Inferior parietal cortex (tissue), 1 donor: ENCODE results near the gene STRIP1.
"Not testable (repeated sequence)": the region's sequence is repeated elsewhere in the genome, so short reads cannot be mapped to it uniquely, and the experiment has no call there.

Source experiments
- DNase-seq: peaks from one replicate; pipeline ENCODE4 v3.0.0-alpha.2; 2016; ENCODE audit errors: extremely low spot score

The STRIP1 gene

DNA sequence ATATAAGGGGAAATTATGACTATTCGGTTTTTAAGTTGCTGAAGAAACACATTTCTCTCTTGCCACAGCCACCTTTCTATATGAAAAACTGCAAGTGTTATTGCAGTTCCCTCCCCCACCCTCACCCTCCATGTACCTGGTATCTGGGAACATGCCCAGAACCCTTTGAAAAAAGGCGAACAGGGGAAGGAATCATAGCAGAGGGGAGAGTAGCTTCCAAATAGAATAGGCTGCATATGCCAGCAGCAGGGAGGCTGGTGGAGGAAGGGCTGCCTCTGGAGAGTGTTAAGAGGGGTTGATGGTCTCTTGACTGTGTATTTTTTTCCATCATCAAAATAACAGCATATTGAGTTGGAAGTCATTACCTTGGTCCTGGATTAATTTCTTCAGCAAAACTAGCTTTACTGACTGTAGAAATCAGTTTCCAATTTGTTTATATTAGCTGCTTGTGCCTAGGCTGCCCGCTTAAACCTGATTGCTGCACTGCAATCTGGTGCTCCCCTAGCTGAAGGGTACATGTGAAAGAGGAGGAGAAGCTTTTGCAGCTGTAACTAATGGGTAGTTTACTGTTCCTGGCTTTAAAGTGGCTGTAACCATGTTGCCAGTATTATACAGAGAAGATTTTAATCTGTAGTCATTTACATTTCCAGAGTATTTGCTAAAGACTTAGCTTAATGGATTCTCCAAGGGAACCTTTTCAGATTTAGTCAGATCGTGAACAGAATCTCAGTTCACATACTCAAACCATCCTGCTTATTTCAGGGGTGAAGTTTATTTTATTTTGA lies 27.2 kb upstream of the STRIP1 start:
- no peak for DNase-seq

DNA sequence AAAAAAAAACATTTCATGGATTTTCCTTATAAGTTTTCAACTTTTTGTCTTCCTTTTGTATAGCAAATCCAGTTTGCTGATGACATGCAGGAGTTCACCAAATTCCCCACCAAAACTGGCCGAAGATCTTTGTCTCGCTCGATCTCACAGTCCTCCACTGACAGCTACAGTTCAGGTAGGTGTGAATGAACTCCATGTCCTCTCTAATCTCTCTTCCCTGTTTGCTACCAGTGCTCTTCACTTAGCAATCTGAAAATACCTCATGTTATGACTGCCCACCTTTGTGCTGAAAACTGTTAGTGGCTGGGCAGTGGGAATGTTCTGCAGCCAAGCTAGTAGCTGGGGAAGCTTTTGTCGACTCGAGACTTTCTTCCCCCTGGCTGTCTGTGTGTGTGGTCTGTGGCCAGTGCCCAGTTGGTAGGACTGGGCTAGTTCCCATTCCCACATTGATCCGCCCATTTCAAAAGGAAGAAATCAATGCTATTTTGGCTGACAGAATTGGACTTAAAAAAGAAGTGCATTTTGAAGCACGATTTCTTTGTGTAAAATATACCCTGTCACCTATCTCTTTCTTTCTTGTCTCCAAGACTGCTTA lies 25.4 kb upstream of the STRIP1 start:
- no peak for DNase-seq

DNA sequence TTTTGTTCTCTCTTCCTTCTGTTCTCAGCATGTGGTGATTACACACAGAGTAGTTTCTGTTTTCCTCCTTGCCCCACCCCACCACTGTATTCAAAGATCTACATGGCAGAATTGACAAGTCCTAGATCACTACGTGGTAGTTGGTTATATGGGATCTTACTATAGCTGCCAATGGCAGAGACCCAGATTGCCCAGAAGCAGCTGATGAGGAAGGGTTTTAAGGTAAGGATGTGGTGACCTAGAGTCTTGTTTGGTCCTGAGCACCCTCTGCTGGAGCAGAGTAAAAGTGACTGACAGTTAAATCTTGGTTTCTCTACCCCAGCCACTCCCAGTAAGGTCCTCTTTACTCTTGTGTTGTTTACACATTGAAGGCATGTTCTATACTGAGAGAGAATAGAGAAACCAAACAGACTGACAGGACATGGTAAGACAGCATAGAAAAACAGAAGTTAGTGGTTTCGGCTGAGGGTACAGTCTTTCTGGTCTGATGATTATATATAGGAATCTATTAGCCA lies 22.8 kb upstream of the STRIP1 start:
- no peak for DNase-seq

DNA sequence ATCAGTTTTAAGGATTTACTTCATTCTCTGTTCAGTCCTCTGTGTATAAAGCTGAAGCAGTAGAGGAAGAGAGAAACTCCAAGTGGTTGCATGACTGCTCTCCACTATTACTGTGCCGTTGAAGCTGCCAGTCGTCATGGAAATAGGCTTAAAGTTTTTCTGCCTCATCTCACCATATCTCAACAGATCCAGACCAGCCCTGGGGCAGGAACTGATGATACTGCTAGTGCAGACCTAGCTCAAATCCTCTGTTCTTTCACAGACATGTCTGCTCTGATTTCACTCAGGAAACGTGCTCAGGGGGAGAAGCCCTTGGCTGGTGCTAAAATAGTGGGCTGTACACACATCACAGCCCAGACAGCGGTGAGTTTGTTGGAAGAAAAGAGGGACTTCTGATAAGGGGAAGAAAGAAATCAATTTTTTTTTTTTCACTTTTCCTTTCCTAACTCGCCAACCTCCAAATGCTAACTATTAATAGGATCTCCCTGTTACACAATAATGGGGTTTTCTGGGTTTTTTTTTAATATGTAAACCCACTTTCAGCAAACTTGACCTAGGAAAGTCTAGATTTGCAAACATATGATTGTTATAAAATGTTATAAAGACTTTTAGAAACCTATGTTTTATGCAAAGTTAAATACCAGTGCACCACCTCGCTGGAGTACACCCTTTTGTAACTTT lies 22.2 kb upstream of the STRIP1 start:
- no peak for DNase-seq

DNA sequence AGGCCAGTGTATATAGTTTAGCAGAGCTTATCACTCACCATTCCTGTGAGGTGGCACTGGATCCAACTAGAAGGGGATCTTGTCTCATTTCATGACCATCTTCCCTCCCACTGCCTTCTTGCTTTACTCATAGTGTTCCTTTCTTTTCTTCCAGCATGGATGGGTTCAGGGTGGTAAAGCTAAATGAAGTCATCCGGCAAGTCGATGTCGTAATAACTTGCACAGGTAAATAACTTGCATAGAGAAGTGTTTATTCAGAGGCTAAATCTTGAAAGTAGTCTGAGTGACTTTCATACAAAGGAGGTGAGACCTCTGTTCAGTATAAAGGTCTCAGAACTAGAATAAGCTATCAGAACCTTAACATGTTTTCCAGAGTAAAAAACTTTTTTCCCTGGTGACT lies 16.6 kb upstream of the STRIP1 start:
- no peak for DNase-seq

DNA sequence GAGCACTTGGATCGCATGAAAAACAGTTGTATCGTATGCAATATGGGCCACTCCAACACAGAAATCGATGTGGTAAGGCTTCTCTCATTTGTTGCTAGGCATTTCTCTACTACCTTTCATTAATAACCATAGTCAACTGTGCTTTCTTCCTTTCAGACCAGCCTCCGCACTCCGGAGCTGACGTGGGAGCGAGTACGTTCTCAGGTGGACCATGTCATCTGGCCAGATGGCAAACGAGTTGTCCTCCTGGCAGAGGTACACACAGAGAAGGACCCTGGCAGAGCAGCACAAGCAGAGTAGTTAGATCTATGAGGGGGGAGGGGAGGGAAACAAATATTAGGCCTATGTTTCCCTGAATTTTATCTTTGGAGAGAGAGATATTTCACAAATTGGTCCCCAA lies 16.0 kb upstream of the STRIP1 start:
- DNase-seq = no peak

DNA sequence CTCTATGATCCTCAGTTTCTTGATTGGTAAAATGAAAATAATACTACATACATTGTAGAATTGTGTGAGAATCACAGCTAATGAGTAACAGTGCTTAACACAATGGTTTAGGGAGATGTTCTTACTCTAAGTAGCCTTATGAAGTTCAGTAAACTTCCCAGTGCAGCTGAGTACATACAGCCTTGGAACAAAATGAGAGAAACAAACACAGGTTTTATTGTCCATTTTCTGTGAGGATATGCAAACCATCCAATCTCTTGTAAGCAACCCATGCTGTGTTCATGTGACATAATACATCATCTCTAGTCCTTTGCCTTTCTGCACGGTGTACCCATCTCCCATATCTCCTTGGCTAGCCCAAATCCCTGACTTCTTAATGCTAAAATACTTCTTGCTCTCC lies 14.7 kb upstream of the STRIP1 start:
- DNase-seq = no peak

DNA sequence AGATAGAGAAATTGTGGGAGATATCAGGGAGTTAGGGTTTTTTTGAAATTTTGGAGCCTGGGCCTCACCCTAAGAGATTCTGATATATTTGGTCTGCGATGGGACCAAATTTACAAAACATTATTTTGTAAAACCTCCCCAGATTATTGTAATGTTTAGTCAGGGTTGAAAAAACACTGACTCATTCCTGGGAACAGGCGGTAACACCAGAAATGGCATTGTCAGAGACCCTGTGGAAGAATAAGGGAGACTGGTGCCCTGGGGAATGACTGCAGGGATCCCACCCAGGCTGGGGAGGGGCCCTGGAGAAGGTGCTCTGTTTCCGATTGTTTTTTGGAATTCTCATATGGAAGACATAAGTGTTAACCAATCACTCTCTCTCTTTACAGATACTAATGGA lies 13.1 kb upstream of the STRIP1 start:
- no peak for DNase-seq

DNA sequence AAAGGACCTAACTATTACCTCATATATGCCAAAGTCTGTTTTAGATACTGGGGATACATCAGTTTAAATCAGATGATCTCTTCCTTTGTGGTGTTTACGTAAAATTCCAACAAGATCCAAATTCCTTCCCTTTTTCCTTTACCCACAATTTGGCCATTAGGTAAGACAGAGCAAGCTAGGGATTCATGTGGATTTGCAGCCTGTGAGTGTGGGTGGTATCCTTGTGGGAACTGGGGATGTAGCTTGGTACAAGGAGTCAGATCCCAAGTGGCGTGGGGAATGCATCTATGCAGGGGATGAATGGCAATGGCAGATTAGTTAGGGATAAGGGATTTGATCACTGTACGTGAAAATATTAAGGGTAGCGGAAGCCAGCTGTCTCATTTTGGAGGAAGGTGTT lies 9.8 kb upstream of the STRIP1 start:
- DNase-seq = no peak

DNA sequence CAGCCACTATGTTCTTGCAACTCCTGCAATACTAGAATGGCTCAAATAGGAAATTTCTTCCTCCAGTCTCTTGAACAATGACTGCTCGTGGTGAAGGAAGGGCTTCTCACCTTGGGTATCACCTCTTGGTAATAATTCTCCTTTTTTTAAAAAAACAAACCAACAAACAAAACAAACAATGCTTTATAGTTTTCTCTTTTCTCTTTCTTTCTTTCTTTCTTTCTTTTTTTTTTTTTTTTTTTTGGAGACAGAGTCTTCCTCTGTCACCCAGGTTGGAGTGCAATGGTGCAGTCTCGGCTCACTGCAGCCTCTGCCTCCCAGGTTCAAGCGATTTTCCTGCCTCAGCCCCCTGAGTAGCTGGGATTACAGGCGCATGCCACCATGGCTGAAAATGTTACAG lies 3.7 kb upstream of the STRIP1 start:
- DNase-seq = not testable (repeated sequence)

DNA sequence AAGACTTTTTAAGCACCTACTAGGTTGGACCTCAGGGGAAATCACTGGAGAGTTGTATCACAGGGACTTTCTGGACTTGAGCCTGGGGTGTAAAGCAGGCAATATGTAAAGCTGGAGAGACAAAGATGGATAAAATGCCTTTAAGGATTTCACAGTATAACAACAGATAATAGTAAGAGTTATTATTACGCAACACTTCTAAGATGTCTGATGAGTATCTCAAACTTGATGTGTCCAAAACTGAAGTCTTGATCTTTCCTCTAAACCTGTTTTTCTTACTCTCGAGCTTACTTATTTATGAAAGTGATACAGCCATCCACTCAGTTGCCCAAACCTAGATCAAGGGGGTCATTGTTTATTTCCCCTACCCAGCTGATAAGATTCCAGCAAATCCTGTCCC lies 2.1 kb upstream of the STRIP1 start:
- no peak for DNase-seq

DNA sequence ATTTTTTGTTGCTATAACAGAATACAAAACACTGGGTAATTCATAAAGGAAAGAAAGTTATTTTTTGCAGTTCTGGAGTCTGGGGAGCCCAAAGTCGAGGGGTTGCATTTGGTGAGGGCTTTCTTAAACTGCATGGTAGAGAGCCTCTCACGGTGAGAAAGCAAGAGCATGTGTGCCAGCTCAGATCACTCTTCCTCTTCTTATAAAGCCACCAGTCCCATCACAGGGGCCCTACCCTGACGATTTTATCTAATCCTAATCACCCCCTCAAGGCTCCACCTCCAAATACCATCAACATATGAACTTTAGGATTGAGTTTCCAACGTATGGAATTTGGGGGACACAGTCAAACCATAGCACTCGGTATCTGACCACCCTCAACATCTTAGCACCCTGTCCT lies 1.0 kb upstream of the STRIP1 start:
- no peak for DNase-seq

DNA sequence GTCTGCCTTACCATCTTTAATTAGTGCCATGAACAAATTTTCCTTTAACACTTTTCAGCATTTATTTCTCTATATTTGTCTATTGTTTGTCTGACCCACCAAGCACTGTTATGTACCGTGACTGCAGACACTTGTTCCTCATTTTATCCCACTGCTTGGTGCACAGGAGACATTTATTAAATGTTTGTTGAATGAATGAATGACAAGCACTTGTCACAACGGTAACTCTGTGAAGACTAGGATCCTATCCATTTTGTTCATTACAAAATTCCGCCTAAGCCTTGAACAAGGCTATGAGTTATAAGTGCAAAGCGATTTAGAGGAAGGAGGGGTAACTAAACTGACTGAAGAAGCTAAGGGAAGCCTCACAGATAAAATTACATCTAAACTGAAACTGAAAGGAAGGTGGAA lies 379 bp upstream of the STRIP1 start:
- DNase-seq = no peak

DNA sequence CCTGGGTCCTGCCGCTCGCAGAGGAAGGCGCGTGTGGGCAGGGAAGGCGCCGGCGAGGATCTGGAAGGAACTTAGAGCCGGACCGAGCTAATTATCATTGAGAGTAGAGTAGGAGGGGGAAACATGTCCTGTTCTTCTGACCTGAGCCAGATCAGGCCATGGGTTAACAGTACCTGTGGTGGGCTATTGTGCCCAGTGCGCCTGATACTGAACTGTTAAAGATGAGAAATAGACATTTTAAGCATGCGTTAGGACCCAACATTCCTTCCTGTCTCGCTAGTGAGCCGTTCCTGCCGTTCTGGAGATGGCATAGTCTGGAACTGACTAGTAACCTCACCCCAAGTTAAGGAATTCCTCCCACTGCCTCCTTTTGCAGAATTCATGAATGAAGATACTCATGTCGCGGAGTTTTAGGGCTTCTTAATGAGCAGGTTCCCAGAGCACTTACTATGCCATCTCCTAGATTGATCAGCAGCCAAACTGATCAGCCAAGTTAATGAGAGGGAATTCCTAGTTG lies 870 bp downstream of the STRIP1 start:
- DNase-seq = no peak

DNA sequence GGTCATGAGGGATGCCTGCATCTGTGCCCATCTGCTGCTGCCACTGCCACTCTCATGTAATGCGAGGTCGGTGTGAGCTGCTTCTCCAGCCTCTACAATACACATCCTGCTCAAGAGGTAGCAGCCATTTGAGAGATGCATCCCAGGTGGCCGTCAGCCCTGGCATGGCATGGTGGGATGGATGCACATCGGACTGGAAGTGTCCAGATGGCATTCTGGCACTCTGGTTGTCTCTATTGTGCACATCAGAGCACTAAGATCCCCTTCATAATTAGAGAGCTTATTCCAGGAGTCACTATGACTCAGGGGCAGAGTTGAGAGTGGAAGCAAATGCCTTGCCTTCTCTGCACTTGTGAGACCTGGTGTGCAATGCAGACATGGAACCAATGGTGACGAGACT lies 3.8 kb downstream of the STRIP1 start:
- DNase-seq = no peak

DNA sequence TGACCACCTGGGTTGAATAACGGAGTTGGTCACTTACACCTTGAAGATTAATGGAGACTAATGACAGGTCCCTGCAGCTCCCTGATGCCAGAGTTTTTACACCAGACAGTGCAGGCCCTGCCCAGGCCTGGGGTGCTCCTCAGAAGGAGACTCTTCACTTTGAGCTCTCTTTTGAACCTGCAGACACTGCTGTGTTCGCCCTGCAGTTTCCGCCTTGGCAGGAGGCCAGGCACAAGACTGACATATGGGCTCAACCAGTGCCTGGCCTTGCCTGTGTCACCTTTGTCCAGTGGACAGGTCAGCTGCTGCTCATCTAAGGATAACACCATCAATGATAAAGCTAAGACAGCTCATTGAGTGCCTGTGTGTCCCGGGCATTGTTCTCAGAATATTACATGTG lies 5.2 kb downstream of the STRIP1 start:
- DNase-seq = no peak

DNA sequence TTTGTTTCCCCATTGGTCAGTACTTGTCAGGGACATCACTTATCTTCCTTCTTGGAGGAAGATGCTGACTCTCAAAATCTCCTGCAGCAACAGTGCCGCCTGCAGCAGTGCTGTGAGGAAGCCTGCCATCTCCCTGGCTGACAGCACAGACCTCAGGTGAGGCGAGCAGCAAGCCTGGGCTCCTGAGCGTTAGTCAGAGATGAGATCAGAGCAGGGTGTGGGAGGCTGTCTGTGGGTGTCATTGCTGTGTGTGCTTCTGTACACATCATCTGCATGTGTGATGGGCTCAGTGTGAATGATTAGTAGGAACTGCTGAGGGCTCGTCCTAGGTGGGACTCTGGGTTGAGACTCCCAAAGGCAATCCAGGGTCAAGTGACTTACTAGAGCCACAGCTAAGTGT lies 6.1 kb downstream of the STRIP1 start:
- no peak for DNase-seq

DNA sequence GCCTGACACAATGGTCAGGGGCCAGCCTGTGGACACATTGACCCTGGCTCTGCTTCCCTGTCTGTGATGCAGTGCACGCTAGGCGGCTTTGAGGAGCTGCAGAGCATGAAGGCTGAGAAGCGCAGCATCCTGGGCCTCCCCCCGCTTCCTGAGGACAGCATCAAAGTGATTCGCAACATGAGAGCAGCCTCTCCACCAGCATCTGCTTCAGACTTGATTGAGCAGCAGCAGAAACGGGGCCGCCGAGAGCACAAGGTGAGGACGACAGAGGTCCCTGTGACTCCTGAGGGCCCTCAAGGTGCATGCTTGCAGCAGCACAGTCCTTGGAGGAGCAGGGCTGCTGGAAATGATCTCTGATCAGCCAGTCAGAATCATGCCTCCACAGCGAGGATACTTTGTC lies 8.6 kb downstream of the STRIP1 start:
- no peak for DNase-seq

DNA sequence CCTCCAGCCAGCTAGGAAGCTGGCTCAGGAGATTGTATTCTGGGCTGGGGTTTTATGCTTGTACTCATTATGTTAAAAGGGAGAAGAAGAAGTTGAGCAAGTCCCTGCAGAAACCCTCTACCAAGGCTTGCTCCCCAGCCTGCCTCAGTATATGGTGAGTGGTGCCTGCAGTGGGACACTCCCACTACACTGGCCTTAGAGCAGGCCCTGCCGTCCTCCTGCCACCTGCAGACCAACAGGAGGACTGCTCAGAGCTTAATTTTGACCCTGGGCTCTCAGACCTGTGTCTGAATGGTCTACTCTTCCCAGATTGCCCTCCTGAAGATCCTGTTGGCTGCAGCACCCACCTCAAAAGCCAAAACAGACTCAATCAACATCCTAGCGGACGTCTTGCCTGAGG lies 13.0 kb downstream of the STRIP1 start:
- DNase-seq = no peak

DNA sequence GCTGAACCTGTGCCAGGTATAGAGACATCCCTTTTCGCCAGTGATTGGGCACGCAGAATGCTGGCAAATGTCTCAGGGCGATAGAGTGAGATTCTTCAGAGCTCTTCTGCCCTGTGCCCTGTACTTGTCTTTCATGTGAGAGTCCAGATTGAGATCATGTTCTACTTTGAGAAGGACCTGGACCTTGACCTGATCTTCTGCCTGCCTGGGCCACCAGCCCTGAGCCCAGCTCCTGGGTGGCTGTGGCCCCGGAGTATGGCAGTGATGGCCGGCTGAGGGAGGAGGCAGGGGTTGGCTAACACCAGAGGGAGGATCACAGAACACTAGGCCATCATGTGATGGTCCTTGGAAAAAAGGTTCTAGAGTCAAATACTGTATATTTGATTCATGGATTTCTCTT lies 13.8 kb downstream of the STRIP1 start:
- no peak for DNase-seq

DNA sequence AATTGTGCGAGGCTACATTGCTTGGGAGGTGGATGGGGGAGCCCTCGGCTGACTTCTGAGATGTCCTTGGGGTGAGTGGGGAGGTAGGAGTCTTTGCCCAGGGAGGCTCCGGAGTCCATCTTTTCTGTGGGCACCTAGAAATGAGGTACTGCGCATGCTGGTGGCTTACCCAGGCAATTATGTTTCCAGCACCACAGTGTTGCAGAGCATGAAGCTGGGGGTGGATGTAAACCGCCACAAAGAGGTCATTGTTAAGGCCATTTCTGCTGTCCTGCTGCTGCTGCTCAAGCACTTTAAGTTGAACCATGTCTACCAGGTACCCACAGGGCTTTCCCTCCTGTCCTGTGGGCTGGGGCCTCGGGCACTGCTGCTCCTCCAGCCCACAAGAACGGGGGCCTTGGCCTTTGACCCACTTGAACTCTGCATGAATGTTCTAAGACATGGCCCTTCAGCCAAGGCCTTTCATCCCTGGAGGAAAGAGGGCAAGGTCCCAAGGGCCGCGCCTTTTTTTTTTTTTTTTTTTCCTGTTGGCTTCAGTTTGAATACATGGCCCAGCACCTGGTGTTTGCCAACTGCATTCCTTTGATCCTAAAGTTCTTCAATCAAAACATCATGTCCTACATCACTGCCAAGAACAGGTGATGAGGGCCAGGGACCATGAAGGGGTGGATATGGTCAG lies 14.6 kb downstream of the STRIP1 start:
- DNase-seq = no peak
